ENCODE data around the gene ITGB5. TPM values are rescaled to one million over a fixed set of nuclear protein-coding genes. Genes with fewer than 3 reads are reported as not detected.
A peak's percentile ranks its signal among the peaks of the same experiment; 100 is the strongest.
"Not testable (repeated sequence)": the region's sequence is repeated elsewhere in the genome, so short reads cannot be mapped to it uniquely, and the experiment has no call there.

ITGB5 gene
- total RNA-seq, 1 donor from 2014 or later, result 257 TPM

GRCh38 chr3:124749877-124750276 lies 137.3 kb downstream of the ITGB5 start:
- DNase-seq (ENCODE audit: low spot score), result not testable (repeated sequence)

GRCh38 chr3:124748560-124749198 lies 138.5 kb downstream of the ITGB5 start:
- DNase-seq (ENCODE audit: low spot score), result no peak

- DNase-seq (ENCODE audit: low spot score), result no peak
Measured at GRCh38 chr3:124747111-124747981, 139.8 kb downstream of the ITGB5 start.

GRCh38 chr3:124745756-124746155 lies 141.4 kb downstream of the ITGB5 start:
- no peak for DNase-seq (ENCODE audit: low spot score)

GRCh38 chr3:124741027-124741426 lies 146.1 kb downstream of the ITGB5 start:
- no peak for DNase-seq (ENCODE audit: low spot score)

- DNase-seq (ENCODE audit: low spot score), result no peak
Measured at GRCh38 chr3:124731760-124732159, 155.4 kb downstream of the ITGB5 start.

GRCh38 chr3:124730941-124731297 lies 156.2 kb downstream of the ITGB5 start:
- DNase-seq (ENCODE audit: low spot score), result no peak

GRCh38 chr3:124730129-124730940 lies 156.8 kb downstream of the ITGB5 start, which contains the start of gene UMPS:
Gene UMPS, plus strand, starts transcription at chr3:124730452. Its CDS starts 20 bp downstream, at chr3:124730472.
- peak; percentile 93 for DNase-seq (ENCODE audit: low spot score)

- no peak for DNase-seq (ENCODE audit: low spot score)
Measured at GRCh38 chr3:124722589-124722988, 164.6 kb downstream of the ITGB5 start.

GRCh38 chr3:124714223-124714853 lies 172.8 kb downstream of the ITGB5 start:
- DNase-seq (ENCODE audit: low spot score), result peak; percentile 28

Other genes with a start within 250 kb of the ITGB5 start
- 27.9 TPM for gene UMPS, start 156.9 kb downstream of the ITGB5 start, total RNA-seq
- gene MUC13, start 47.4 kb upstream of the ITGB5 start, total RNA-seq, result 248 TPM
- gene HEG1, start 168.6 kb upstream of the ITGB5 start, total RNA-seq, result 47.6 TPM

All from mucosa of gallbladder (tissue), 1 donor.